ENCODE measurements around the gene STOX1.
"Not testable (repeated sequence)": the region's sequence is repeated elsewhere in the genome, so short reads cannot be mapped to it uniquely, and the experiment has no call there.

Gene STOX1

GRCh38 chr10:68897336-68897741 is 70.0 kb downstream of the STOX1 start:
- no peak for DNase-seq

- DNase-seq = no peak
Observed at GRCh38 chr10:68899186-68899745, 71.9 kb downstream of the STOX1 start.

- peak; percentile 76 for DNase-seq
Observed at GRCh38 chr10:68900427-68901104, 73.2 kb downstream of the STOX1 start.

GRCh38 chr10:68901105-68901927 is 74.0 kb downstream of the STOX1 start, which contains the start of gene DDX50:
Gene DDX50, plus strand, starts transcription at chr10:68901315. Its CDS starts 70 bp downstream, at chr10:68901385.
- peak; percentile 94 for DNase-seq

GRCh38 chr10:68902382-68902781 is 75.1 kb downstream of the STOX1 start:
- no peak for DNase-seq

GRCh38 chr10:68924593-68924992 is 97.3 kb downstream of the STOX1 start:
- no peak for DNase-seq

GRCh38 chr10:68925489-68925888 is 98.2 kb downstream of the STOX1 start:
- no peak for DNase-seq

GRCh38 chr10:68929157-68929556 is 101.8 kb downstream of the STOX1 start:
- DNase-seq = not testable (repeated sequence)

GRCh38 chr10:68929888-68930287 is 102.6 kb downstream of the STOX1 start:
- not testable (repeated sequence) for DNase-seq

- DNase-seq = not testable (repeated sequence)
Observed at GRCh38 chr10:68932860-68933259, 105.5 kb downstream of the STOX1 start.

GRCh38 chr10:68934994-68935393 is 107.7 kb downstream of the STOX1 start:
- no peak for DNase-seq

- no peak for DNase-seq
Observed at GRCh38 chr10:68938117-68938516, 110.8 kb downstream of the STOX1 start.

- DNase-seq = no peak
Observed at GRCh38 chr10:68938884-68939283, 111.6 kb downstream of the STOX1 start.

GRCh38 chr10:68940917-68941316 is 113.6 kb downstream of the STOX1 start:
- DNase-seq = not testable (repeated sequence)
